Left lung (tissue), 10 donors: ENCODE results near the gene PHF20. TPM values are rescaled to one million over a fixed set of nuclear protein-coding genes. Genes with fewer than 3 reads are reported as not detected.
"Not testable (repeated sequence)": the region's sequence is repeated elsewhere in the genome, so short reads cannot be mapped to it uniquely, and the experiment has no call there.

ENCODE experiments used
- ATAC-seq: fragments of 200-7000 bp; cut with Tn5 transposase; one replicate; pipeline ENCODE4 v1.9.1; 2020; ENCODE audit warnings: moderate library complexity
- DNase-seq, 4 donors: peaks; one replicate each; pipeline ENCODE4 v3.0.0-alpha.2; 2013 to 2020
- H3K27ac ChIP-seq, 2 donors: fragments of 200-600 bp; sonication (generic) in 1 of 2; one replicate each; pipeline versions ENCODE4 v1.5.0 to v1.8.0; 2020 to 2021
- H3K27me3 ChIP-seq, 2 donors: fragments of 200-600 bp; sonication (generic) in 1 of 2; one replicate each; pipeline versions ENCODE4 v1.5.0 to v1.8.0; 2020 to 2021
- H3K36me3 ChIP-seq, 2 donors: fragments of 200-600 bp; sonication (generic) in 1 of 2; one replicate each; pipeline versions ENCODE4 v1.5.0 to v1.8.0; 2020 to 2021
- H3K4me1 ChIP-seq, 2 donors: fragments of 200-600 bp; one replicate each; pipeline ENCODE4 v1.8.0; 2021
- H3K4me3 ChIP-seq, 2 donors: fragments of 200-600 bp; sonication (generic) in 1 of 2; one replicate each; pipeline versions ENCODE4 v1.5.0 to v1.8.0; 2020 to 2021; ENCODE audit warnings: mild to moderate bottlenecking in 1 of 2
- H3K9me3 ChIP-seq, 2 donors: fragments of 200-600 bp; sonication (generic) in 1 of 2; one replicate each; pipeline versions ENCODE4 v1.5.0 to v1.8.0; 2020 to 2021
- intact Hi-C, 2 donors: fragments of 100-400 bp; cut with DNase I; formaldehyde crosslinking; loops; one replicate each; pipeline versions ENCODE4 v1.11.2 to v1.14.2; 2022
- polyA plus RNA-seq, 6 donors: library from polyadenylated mRNA; unstranded; fragments of 120-200 nt; gene quantifications; one replicate each; pipeline ENCODE4 v1.2.1, GENCODE V29; 2013; ENCODE audit not compliant: insufficient read length in 6 of 6
- total RNA-seq, 2 donors: library from RNA; stranded (reverse); fragmentation: NEBNext Ultra II Directional; extraction: Animal tissue kit (Norgen Biotek cat#: 25700); gene quantifications; one replicate each; pipeline ENCODE4 v1.2.1, GENCODE V29; 2021
- TF ChIP-seq, protein P1 (sequence below), 2 donors: fragments of 200-600 bp; sonication (generic) in 1 of 2; IDR thresholded peaks; one replicate each; pipeline versions ENCODE4 v1.5.0 to v1.8.0; 2021; ENCODE audit warnings: antibody characterized with exemption in 2 of 2
- donor health status: DM: no; HTN: yes; CAD: no.
- donor health status: DM: no; HTN: no; CAD: no.

PHF20 gene
- total and polyA plus RNA-seq, 8 donors: 31.1 to 43.4 (median 39.6) TPM

DNA sequence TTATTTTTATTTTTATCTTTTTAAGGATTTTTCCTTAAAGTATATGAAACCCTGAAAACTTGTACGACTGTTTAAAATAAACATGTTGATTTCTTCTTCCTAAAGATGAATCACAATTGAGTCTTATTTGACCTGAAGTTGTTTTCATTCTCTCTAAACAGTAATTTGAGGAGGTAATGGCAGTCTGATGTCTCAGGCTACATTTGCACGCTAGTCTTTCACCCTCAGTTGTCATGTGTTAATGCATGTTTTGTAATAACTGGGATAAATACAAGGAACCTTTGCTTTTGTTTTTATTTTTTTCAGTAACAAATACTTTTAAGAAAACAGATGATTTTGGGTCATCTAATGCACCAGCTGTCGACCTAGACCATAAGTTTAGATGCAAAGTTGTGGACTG lies 127.2 kb downstream of the PHF20 start:
- DNase-seq: no peak
- ATAC-seq: no peak
- H3K9me3 ChIP-seq: no peaks in the 10 kb centered on the region
- peaks cover 0 to 22% of the 10 kb centered on the region in 2 donors for H3K36me3 ChIP-seq
- H3K27ac ChIP-seq: no peak overlapping the region
- H3K27me3 ChIP-seq: no peaks in the 10 kb centered on the region
- intact Hi-C loops: no loop called here
- H3K4me3 ChIP-seq: no peak overlapping the region
- H3K4me1 ChIP-seq: no peaks in the 10 kb centered on the region
- TF ChIP-seq, protein P1, sequence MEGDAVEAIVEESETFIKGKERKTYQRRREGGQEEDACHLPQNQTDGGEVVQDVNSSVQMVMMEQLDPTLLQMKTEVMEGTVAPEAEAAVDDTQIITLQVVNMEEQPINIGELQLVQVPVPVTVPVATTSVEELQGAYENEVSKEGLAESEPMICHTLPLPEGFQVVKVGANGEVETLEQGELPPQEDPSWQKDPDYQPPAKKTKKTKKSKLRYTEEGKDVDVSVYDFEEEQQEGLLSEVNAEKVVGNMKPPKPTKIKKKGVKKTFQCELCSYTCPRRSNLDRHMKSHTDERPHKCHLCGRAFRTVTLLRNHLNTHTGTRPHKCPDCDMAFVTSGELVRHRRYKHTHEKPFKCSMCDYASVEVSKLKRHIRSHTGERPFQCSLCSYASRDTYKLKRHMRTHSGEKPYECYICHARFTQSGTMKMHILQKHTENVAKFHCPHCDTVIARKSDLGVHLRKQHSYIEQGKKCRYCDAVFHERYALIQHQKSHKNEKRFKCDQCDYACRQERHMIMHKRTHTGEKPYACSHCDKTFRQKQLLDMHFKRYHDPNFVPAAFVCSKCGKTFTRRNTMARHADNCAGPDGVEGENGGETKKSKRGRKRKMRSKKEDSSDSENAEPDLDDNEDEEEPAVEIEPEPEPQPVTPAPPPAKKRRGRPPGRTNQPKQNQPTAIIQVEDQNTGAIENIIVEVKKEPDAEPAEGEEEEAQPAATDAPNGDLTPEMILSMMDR (IDR thresholded peaks at IDR 0.05): no peak

DNA sequence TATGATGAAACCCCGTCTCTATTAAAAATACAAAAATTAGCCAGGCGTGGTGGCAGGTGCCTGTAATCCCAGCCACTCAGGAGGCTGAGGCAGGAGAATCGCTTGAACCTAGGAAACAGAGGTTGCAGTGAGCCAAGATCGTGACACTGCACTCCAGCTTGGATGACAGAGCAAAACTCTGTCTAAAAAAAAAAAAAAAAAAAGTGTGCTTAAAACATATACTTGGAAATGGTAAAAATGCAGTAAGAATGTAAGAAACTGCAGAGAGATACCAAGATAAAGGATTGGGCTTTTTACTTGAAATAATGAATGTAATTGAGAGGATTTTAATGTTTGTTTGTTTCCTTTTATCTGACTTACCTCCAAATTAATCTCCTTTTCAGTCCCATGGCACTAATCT lies 129.4 kb downstream of the PHF20 start:
- H3K9me3 ChIP-seq, H3K27me3 ChIP-seq, H3K27ac ChIP-seq, intact Hi-C loops, ATAC-seq, H3K4me3 ChIP-seq, DNase-seq, H3K4me1 ChIP-seq: not testable (repeated sequence)
- peaks cover 0 to 40% of the 10 kb centered on the region in 2 donors for H3K36me3 ChIP-seq

DNA sequence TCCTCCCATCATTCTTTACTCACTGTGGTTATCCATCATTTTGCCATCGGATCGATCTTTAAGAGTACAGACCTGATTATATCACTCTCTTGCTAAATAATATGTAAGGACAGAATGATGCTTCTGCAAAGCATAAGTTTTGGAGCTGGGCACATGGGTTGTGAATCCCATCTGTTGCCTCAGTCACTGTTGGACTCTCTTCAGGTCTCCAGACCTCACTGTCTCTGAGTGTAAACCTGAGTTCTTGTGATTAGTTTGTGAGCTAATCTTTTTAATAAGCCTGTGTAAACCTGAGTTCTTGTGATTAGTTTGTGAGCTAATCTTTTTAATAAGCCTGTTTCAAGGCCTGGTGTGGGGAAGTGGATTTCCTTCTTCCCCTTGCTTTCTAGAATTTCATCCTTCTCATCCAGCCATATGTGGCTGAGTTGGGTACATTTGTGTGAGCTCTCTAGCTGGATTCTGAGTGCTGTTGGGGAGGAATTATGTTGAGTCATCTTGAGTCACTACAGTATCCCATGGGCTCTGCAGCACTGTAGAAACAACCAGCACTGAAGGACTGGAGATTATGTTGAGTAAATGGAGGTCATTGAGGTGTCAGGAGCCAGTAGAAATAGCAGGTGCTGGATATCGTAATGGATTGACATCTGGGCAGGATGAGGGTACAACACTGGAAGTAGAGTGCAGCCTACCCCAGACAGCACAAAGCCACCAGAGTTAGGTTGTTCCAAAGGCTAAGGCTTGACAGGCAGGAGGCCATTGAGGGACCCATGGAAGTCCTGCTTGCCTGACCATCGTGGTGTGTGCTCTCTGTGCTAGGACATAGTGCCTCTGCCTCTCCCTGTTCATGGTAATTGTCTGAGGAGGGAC lies 130.1 kb downstream of the PHF20 start:
- TF ChIP-seq, protein P1 (IDR thresholded peaks at IDR 0.05): no peak
- intact Hi-C loops: no loop called here
- H3K27ac ChIP-seq: no peak overlapping the region
- ATAC-seq (peak; percentile 77), DNase-seq (no peak)
- peaks cover 0 to 44% of the 10 kb centered on the region in 2 donors for H3K36me3 ChIP-seq
- no peaks in the 10 kb centered on the region for H3K9me3 ChIP-seq
- no peaks in the 10 kb centered on the region for H3K27me3 ChIP-seq
- no peaks in the 10 kb centered on the region for H3K4me1 ChIP-seq
- H3K4me3 ChIP-seq: no peak overlapping the region

DNA sequence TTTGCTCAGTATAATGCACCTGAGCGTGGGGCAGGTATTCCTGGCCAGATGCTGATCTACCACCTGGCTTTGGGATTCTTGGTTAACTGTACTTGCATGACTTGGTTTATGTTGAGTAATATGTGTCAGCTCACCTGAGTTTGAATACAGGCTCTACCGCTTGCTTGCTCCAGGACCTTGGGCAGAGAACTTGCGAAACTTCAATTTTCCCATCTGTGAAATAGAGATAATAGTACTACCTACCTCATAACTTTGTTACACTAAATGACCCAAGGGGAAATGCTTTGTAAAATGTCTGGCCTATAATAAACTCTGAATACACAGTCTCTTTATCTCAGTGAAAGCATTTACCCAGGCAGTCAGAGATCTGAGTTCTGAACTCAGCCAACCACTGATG lies 130.7 kb downstream of the PHF20 start:
- H3K27ac ChIP-seq: no peak overlapping the region
- ATAC-seq: no peak
- intact Hi-C loops: no loop called here
- H3K4me1 ChIP-seq: no peaks in the 10 kb centered on the region
- peaks cover 0 to 51% of the 10 kb centered on the region in 2 donors for H3K36me3 ChIP-seq
- no peak for DNase-seq
- TF ChIP-seq, protein P1 (IDR thresholded peaks at IDR 0.05): no peak
- H3K4me3 ChIP-seq: no peak overlapping the region
- H3K9me3 ChIP-seq: no peaks in the 10 kb centered on the region
- H3K27me3 ChIP-seq: no peaks in the 10 kb centered on the region

DNA sequence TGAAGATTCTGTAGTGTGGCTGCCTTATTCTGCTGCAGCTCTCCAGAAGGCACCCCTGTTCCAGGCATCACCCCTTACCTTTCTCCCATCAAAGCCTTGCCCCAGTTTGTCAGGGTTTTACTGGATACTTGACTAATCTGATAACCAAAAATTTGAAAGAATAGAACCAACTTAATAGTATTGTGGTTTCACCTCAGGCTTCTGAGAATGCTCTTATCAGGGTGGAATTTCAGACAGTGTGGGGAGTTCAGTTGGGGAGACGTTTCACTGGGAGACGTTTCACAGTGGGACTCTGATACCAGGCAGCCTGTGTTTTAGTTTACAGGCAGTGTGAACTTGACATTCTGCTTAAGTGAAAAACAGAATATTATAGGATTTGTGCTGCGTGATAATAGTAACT lies 132.0 kb downstream of the PHF20 start:
- Histone ChIP-seq H3K4me3 (no peak overlapping the region), H3K36me3 (peaks cover 0 to 59% of the 10 kb centered on the region in 2 donors), H3K9me3 (no peaks in the 10 kb centered on the region), H3K4me1 (no peaks in the 10 kb centered on the region), H3K27ac (no peak overlapping the region), H3K27me3 (no peaks in the 10 kb centered on the region)
- DNase-seq (no peak), ATAC-seq (no peak)
- TF ChIP-seq, protein P1 (IDR thresholded peaks at IDR 0.05): no peak
- intact Hi-C loops: no loop called here
